Activated CD8-positive, alpha-beta memory T cell treated with anti-CD3 and anti-CD28 coated beads, Interleukin-2, amount 50 U/mL, for 1 hour (primary cell): ENCODE results near the gene FAM163A.
"Not testable (repeated sequence)": the region's sequence is repeated elsewhere in the genome, so short reads cannot be mapped to it uniquely, and the experiment has no call there.

Experiments
- DNase-seq: peaks from one replicate; pipeline ENCODE4 v3.0.0-alpha.2; 2020; ENCODE audit errors: extremely low read depth

The FAM163A gene

DNA sequence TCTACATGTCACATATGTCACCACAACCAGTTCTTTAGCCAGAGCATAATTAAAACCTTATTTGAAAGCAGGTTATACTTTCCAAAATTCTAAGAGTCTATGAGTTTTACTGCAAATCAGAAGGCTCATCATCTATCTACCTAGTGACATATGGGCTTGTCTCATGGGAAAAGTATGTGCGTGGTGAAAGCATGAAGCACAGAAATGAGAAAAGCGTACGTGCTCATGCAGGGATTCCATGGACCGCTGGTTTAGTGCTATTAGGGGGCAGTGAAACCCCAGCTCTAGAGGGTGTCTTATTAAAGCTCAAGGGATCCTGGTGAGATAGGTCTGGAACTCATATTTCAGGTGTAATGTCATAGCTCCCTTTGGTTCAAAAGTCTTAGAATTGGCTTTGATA, 50.2 kb downstream of the FAM163A start:
- no peak for DNase-seq

GRCh38 chr1:179794146-179794545, 51.1 kb downstream of the FAM163A start:
- DNase-seq = no peak

DNA sequence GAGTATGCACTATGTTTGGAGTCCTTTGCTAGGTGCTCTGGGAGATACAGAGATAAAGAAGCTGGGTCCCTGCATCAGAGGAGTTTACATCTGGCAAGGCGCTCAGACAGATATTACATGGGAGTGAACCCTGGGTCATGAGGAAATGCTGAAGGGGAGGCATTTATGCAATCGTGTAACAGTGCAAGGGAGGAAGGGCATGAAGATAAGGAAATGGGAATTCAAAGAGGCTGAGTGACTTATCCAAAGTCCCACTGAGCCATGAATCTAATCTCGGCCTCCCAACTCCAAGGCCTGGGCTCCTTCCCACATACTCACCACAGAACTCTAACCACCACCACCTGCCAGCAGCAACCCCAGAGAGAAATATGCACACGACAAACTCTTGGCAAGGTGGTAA, 51.6 kb downstream of the FAM163A start:
- no peak for DNase-seq

- DNase-seq = no peak
Measured at GRCh38 chr1:179798213-179798863, 55.2 kb downstream of the FAM163A start.

DNA sequence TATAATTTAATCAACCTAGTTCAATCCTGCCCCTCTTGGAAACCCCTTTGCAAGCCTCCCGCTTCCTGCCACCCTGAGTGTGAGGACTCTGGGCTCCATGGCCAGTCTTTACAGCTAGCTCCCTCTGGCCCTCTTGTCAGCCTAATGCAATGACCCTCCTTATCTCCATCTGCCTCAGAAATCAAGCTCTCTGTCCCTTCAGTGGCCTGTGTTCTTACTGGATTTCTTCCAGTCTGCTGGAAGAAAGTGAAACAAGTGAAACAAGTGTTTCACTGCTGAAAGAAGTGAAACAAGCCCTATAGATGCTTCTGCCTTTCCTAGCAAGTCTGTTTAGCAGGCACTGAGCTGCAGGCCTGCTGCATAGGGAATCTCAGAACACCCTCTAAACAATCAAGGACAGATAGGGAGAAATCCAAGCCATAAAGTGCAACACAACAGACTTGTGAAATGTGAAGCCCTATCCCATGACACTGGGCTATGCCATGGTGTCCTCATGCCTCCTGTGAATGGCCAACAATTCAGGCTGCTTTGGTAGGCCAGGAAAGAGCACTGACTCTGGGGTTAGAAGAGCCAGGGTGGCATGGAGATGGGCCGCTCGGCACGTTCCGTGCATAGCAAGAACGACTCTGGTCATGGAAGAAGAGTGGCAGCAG, 55.9 kb downstream of the FAM163A start:
- DNase-seq = no peak

DNA sequence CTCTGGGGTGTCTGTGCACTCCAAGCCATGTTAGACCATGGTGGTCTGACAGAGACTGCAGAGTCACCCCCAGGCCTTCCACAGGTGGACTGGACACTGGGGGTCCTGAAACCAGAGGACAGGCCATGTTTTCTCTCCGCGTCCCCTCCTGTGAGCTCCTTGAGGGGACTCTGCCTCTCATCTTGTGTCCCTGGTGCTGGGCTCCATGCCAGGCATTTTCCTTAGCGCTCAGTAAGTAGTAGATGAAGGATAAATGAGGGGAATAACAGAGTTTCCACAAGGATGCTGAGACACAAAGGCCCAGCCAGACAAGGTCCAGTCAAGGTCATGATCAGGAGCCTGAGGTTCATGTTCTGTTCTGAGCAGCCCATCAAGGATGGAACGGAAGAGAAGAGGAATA, 57.4 kb downstream of the FAM163A start:
- no peak for DNase-seq

GRCh38 chr1:179803104-179803503, 60.0 kb downstream of the FAM163A start:
- no peak for DNase-seq

GRCh38 chr1:179803918-179804317, 60.8 kb downstream of the FAM163A start:
- no peak for DNase-seq

- not testable (repeated sequence) for DNase-seq
Measured at GRCh38 chr1:179804417-179804816, 61.3 kb downstream of the FAM163A start.

- no peak for DNase-seq
Measured at GRCh38 chr1:179805291-179806195, 62.5 kb downstream of the FAM163A start.

GRCh38 chr1:179806333-179806732, 63.2 kb downstream of the FAM163A start:
- no peak for DNase-seq

DNA sequence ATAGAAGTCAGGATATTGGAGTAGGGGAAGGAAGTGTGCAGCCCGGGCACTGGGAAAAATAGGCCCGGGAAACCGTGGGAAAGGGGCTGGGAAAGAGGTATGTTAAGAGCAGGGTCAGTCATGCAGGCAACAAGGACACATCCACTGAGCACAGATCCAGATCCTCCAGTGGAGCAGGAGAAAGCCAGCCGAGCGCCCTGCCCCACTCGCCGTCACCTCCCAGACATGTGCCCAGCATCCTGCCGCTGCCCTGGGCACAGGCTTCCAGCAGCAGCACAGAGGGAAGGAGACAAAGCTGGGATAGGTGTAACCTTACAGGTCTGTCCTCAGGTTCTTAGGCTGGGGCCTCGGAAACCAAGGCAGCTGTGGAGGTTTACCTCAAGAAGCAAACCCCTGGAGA, 64.2 kb downstream of the FAM163A start:
- no peak for DNase-seq

DNA sequence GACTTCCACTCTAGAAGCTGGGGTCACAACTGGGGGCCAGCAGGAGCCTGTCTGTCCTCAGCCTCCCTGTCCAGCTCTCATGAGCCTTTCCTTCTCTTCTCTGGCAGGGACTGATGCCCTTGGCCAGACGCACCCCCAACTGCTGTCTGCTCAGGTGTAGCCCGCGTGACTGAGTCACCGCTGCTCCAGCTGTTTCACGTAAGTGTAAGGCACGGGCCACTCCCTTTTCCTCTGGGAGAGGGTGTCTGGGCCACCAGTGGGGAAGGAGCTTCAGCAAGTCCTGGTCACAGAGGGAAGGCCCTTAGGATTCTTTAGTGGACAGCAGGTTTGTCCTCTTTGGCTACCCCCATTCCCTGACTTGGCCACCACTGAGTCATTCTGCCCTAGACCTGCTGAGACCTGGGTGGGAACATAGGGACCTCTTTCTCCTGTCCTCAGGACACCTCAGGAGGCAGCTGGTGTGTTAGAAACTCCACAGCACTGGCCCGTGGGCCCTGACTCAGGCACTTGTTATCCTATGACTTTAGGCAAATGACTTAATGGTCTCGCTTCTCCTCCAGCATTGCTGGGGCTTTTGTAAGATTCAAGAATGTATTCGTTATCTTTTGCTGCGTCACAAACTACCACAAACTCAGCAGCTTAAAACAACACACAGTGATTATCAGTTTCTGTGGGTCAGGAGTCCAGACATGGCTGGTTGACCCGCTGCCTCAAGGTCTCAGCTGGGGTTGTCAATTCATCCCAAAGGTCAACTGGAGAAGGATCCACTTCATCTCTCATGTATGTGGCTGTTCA, 64.8 kb downstream of the FAM163A start:
- no peak for DNase-seq

DNA sequence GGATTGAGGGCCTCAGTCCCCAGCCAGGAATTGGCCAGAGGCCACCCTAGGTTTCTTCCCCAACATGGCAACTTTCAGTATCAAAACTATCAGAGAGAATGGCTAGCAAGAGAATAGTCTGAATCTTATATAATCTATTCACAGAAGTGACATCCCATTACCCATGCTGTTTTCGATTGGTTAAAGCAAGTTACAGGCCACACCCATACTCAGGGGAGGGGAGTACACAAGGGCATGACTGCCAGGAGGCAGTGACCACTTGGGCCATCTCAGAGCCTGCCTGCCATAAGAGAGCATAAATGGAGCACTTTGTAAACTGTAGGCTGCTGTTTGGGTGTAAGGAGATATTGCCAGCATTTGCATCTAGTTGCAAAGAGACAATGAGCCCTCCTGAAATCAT, 65.4 kb downstream of the FAM163A start:
- no peak for DNase-seq

DNA sequence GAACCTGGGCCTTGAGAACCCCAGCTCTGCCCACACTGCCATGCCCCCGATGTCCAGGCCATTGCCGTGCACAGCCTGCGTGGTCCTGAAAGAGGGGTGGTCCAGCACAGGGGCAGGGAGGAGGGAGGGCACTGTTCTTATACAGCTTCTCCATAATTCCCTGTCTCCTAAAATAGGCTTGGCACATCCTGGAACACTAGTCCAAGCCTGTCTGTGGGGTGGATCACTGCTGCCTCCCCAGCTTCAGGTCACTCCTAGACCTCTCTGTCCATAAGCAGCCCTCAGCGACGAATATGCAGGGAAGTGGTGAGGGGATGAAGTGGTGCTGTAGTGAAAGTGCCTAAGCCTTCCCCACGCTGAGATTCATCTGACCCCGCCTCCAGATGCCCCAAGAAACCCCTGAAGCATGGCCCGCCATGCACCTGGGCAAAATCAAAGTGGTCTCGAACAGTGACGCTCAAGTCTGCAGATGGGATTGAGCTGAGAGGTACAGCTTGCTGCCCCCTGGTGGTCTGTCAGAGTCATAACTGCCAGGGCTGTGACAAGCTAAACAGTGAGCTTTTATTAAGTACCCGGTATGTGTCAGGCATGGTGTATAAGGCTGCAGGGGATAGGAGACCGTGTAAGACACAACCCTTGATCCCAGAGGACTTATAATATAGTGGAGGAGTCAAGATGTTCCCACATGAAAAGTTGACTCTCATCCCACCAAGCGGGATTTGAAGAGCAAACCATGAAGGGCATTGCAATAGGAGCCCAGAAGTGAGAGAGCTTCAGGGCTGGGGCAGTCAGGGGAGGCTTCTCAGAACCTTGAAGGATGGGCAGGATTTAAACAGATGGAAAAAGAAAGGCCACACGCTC, 66.6 kb downstream of the FAM163A start:
- DNase-seq = peak; percentile 30

DNA sequence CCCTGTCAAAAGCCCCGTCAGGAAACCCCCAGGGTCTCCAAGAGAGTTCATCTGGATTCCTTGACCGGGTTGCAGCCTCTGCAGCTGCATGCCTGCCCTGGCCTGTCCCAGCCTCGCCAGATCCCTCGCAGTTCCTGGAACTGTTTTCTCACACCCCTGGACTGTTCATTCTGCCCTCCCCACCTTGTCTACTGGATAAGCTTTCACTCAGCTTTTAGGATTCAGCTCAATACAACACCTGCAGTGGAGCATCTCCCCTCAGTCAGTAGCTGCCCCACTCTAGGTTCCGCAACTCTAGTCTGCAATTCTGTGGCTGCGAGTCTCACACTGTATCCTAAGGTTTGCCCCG, 67.2 kb downstream of the FAM163A start:
- no peak for DNase-seq

DNA sequence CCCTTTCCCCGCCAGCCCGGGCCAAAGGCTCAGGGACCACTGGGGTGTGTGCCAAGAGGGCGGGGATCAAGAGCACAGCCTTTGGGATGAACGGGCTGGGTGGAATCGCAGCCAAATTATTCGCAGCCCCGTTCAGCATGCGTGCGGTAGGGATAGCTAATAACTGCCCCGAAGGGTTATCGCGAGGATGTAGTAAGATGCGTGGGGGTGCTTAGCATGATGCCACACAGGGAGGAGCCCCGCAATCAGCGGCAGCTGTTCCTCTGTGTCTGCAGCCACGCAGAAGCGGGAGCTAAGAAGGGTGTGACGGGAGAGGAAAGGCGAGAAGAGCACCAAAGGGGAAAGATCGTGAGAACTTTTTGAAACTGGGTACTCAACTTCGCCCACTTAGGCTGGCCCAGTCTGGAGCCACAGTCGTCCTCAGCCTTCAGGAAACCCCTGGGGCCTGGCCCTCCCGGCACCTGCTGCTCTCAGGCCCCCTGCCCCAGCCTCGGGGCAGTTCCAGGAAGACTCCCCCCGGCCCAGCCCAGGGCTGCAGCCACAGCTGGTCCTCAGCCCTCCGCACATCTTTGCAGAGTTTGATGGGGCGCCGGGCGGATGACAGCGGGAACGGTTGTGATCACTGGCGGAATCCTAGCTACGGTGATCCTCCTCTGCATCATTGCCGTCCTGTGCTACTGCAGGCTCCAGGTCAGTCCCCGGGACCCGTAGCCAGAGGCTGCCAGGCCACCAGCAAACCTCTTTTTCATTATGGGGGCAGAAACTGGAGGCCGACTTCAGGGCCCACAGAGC, 69.6 kb downstream of the FAM163A start:
- DNase-seq = no peak

GRCh38 chr1:179813626-179814545, 70.8 kb downstream of the FAM163A start:
- no peak for DNase-seq

GRCh38 chr1:179814546-179814838, 71.4 kb downstream of the FAM163A start:
- DNase-seq = no peak
